ENCODE measurements around the gene SS18L1. TPM values are rescaled to one million over a fixed set of nuclear protein-coding genes. Genes with fewer than 3 reads are reported as not detected.

Gene SS18L1
- total RNA-seq, 4 donors from 2014 or later = 6.8 to 12.3 (median 11.1) TPM

DNA sequence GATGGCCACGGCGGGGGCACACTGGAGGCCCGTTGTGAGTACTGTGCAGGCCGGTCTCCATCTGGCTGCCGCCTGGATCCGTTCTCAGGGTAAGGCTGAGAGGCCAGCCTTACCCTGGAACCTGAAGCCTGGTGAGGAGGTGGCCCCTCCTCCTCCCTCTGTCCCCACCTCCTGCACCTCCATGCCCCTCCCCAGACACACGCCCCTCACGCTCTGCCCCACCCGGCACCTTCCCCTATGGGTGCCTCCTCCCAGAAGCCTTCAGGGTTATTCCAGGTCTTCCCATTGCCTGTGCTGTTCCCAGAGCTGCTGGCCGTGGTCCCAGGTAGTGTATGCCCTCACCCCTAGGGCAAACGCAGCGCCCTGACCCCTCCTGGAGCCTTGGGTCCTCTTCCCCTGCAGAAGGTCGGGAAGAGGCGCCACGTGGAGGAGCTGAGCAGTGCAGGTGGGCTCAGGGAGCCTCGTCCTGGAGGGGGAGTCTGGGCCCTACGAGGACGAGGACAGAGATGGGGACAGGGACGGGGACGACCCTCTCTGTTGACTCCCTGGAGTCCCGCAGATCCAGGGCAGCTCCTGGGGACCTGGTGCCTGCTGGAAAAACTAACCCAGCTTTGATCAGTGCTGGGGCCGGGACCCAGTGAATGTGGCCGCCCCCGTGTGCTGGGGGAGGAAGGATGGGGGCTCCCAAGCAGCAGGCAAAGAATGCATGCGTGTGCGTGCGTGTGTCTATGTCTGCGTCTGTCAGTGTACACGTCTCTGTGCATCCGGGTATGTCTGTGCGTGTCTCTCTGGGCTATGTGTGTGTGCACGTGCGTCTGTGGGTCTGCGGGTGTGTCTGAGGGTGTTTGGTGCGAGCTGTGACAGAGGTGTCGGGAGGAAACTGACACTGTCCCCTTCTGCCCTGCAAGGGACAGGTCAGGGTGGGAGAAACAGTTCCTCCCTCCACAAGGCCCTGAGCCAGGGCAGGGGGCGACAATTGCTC lies 84.7 kb downstream of the SS18L1 start:
- no peaks in the 10 kb centered on the region for H3K9me3 ChIP-seq
- H3K27me3 ChIP-seq = peaks cover 95% of the 10 kb centered on the region
- WGBS, 2 donors (ENCODE audit: low coverage in 1 of 2) = 16 to 53% methylated on average over 5 to 18 of the region's 37 CpGs
- H3K4me3 ChIP-seq = no peak overlapping the region
- no peaks in the 10 kb centered on the region for H3K4me1 ChIP-seq
- no peak for ATAC-seq
- no peak overlapping the region for H3K27ac ChIP-seq
- no peaks in the 10 kb centered on the region for H3K36me3 ChIP-seq
- TF ChIP-seq, protein P1, sequence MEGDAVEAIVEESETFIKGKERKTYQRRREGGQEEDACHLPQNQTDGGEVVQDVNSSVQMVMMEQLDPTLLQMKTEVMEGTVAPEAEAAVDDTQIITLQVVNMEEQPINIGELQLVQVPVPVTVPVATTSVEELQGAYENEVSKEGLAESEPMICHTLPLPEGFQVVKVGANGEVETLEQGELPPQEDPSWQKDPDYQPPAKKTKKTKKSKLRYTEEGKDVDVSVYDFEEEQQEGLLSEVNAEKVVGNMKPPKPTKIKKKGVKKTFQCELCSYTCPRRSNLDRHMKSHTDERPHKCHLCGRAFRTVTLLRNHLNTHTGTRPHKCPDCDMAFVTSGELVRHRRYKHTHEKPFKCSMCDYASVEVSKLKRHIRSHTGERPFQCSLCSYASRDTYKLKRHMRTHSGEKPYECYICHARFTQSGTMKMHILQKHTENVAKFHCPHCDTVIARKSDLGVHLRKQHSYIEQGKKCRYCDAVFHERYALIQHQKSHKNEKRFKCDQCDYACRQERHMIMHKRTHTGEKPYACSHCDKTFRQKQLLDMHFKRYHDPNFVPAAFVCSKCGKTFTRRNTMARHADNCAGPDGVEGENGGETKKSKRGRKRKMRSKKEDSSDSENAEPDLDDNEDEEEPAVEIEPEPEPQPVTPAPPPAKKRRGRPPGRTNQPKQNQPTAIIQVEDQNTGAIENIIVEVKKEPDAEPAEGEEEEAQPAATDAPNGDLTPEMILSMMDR (IDR thresholded peaks at IDR 0.05) = no peak
- no peak for TF ChIP-seq POLR2AphosphoS5 (IDR thresholded peaks at IDR 0.05)
- TF ChIP-seq POLR2A (IDR thresholded peaks at IDR 0.05) = no peak
- TF ChIP-seq EP300 (IDR thresholded peaks at IDR 0.05) = no peak

DNA sequence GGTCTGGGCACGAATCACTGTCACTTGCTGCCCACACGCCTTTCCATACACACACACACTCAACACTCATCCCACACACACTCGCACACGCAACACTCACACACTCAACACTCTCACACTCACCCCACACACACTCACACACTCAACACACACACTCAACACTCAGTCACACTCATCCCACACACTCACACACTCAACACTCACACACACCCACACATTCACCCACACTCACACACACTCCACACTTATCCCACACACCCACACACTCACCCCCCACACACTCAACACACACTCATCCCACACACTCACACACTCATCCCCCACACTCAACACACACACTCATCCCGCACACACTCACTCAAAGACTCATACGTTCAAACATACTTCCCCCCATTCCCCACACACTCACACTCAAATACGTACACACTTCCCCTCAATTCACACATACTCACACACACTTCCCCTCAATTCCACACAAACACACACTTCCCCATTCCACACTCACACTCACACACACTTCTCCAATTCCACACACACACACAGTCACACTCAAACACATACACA lies 85.5 kb downstream of the SS18L1 start:
- Histone ChIP-seq H3K4me1 (no peaks in the 10 kb centered on the region), H3K27me3 (peaks cover 95% of the 10 kb centered on the region), H3K36me3 (no peaks in the 10 kb centered on the region), H3K9me3 (no peaks in the 10 kb centered on the region), H3K4me3 (no peak overlapping the region), H3K27ac (no peak overlapping the region)
- TF ChIP-seq POLR2AphosphoS5 (IDR thresholded peaks at IDR 0.05) = no peak
- TF ChIP-seq POLR2A (IDR thresholded peaks at IDR 0.05) = no peak
- TF ChIP-seq, protein P1 (IDR thresholded peaks at IDR 0.05) = no peak
- no peak for TF ChIP-seq EP300 (IDR thresholded peaks at IDR 0.05)
- ATAC-seq = no peak
- WGBS, 2 donors (ENCODE audit: low coverage in 1 of 2) = 73 to 77% methylated on average over 7 of the region's 7 CpGs

DNA sequence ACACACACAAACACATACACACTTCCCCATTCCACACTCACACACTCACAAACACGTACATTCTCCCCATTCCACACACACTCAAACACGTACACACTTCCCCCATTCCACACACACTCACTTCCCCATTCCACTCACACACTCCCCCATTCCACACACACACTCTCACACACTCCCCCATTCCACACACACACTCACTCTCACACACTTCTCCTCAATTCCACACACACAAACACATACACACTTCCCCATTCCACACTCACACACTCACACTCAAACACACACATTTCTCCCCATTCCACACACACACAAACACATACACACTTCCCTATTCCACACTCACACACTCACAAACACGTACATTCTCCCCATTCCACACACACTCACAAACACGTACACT lies 86.1 kb downstream of the SS18L1 start:
- WGBS, 2 donors (ENCODE audit: low coverage in 1 of 2) = 57 to 74% methylated on average over 4 of the region's 4 CpGs
- H3K4me3 ChIP-seq = no peak overlapping the region
- H3K36me3 ChIP-seq = no peaks in the 10 kb centered on the region
- H3K27me3 ChIP-seq = peaks cover 94% of the 10 kb centered on the region
- H3K4me1 ChIP-seq = no peaks in the 10 kb centered on the region
- no peak for ATAC-seq
- TF ChIP-seq POLR2AphosphoS5 (IDR thresholded peaks at IDR 0.05) = no peak
- TF ChIP-seq POLR2A (IDR thresholded peaks at IDR 0.05) = no peak
- no peak for TF ChIP-seq EP300 (IDR thresholded peaks at IDR 0.05)
- TF ChIP-seq, protein P1 (IDR thresholded peaks at IDR 0.05) = no peak
- no peak overlapping the region for H3K27ac ChIP-seq
- no peaks in the 10 kb centered on the region for H3K9me3 ChIP-seq

DNA sequence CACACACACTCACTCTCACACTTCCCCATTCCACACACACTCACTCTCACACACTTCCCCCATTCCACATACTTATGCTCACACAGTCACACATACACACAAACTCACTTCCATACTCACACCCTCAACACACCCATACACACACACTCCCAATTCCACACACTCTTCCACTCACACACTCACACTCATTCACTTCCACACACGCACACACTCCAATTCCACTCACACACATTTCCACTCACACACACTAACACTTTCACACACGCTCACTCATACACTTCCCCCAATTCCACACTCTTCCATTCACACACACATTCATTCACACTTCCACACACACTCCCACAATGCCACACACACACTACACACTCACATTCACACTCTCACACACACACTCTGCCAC lies 86.7 kb downstream of the SS18L1 start:
- Histone ChIP-seq H3K36me3 (no peaks in the 10 kb centered on the region), H3K4me1 (no peaks in the 10 kb centered on the region), H3K27ac (no peak overlapping the region), H3K9me3 (no peaks in the 10 kb centered on the region), H3K27me3 (peaks cover 88% of the 10 kb centered on the region), H3K4me3 (no peak overlapping the region)
- 88 to 90% methylated on average over 2 of the region's 2 CpGs for WGBS, 2 donors (ENCODE audit: low coverage in 1 of 2)
- TF ChIP-seq POLR2AphosphoS5 (IDR thresholded peaks at IDR 0.05) (no peak), EP300 (IDR thresholded peaks at IDR 0.05) (no peak), POLR2A (IDR thresholded peaks at IDR 0.05) (no peak)
- TF ChIP-seq, protein P1 (IDR thresholded peaks at IDR 0.05) = no peak
- ATAC-seq = no peak
